K562 (cell line): ENCODE data around the gene PACSIN2. TPM values are rescaled to one million over a fixed set of nuclear protein-coding genes. Genes with fewer than 3 reads are reported as not detected.

ENCODE experiments used
- ATAC-seq: fragments of 200-7000 bp; cut with Tn5 transposase; 3 replicates; pipeline ENCODE4 v1.9.1; 2020; ENCODE audit warnings: moderate library complexity
- BruUV-seq: library from RNA; stranded (reverse); fragments of 400-500 nt; replicated peaks from 2 replicates; lab custom pipeline; 2021; lab: Mats Ljungman, UMichigan
- CTCF ChIA-PET: fragments of 300-600 bp; formaldehyde crosslinking; extraction: SDS; loops from one replicate; lab custom pipeline; 2021; ENCODE audit warnings: low intra/inter-chr PET ratio; lab: Yijun Ruan, JAX
- POLR2A ChIA-PET: fragments of 300-600, 350-650 bp; sonication (Branson Sonifier 250); formaldehyde crosslinking; extraction: SDS; loops from one replicate; lab custom pipeline; 2021; ENCODE audit warnings: antibody characterized with exemption, inconsistent platforms; lab: Yijun Ruan, JAX
- DNase-seq, 4 experiments: peaks; one replicate each; pipeline versions ENCODE4 v3.0.0 to v3.0.0-alpha.2; 2011 to 2018; ENCODE audit warnings: low spot score in 3 of 4, mixed read lengths in 3 of 4; ENCODE audit errors: extremely low read depth in 1 of 4
- FAIRE-seq: peaks from 2 replicates; lab custom pipeline; 2011; peaks lifted over from hg19 to GRCh38; lab: Jason Lieb, UNC
- H2AFZ ChIP-seq: 2 replicates; pipeline ENCODE4 v1.6.0; 2011; ENCODE audit warnings: low read depth, low read length, control low read depth, inconsistent platforms
- H3K27ac ChIP-seq: fragments of 200-600 bp; 3 replicates; pipeline ENCODE4 v1.8.0; 2011; ENCODE audit warnings: low read depth, mild to moderate bottlenecking, control low read depth, inconsistent platforms, low read length, moderate library complexity, mixed read lengths; ENCODE audit errors: extremely low read depth
- H3K27me3 ChIP-seq, 2 experiments: fragments of 300-600 bp in 1 of 2; 2 replicates in 1 of 2; 3 replicates in 1 of 2; pipeline versions ENCODE4 v1.6.0 to v1.8.0; 2011; ENCODE audit warnings: inconsistent platforms in 2 of 2, low read length in 2 of 2, mild to moderate bottlenecking in 1 of 2, mixed read lengths in 1 of 2, moderate library complexity in 1 of 2; ENCODE audit not compliant: control insufficient read depth in 2 of 2, insufficient read depth in 2 of 2
- H3K36me3 ChIP-seq: fragments of 300-600 bp; 3 replicates; pipeline ENCODE4 v1.8.0; 2011; ENCODE audit warnings: mild to moderate bottlenecking, low read length, inconsistent platforms; ENCODE audit not compliant: control insufficient read depth, insufficient read depth
- H3K4me1 ChIP-seq, 2 experiments: fragments of 200-600 bp in 1 of 2; replicated peaks in 1 of 2; 2 replicates in 1 of 2; 3 replicates in 1 of 2; pipeline versions ENCODE4 v1.5.1 to v1.8.0; 2011; ENCODE audit warnings: inconsistent platforms in 2 of 2, low read length in 2 of 2, mild to moderate bottlenecking in 1 of 2, mixed read lengths in 1 of 2, moderate library complexity in 1 of 2; ENCODE audit not compliant: control insufficient read depth in 2 of 2, insufficient read depth in 2 of 2
- H3K4me2 ChIP-seq: 2 replicates; pipeline ENCODE4 v1.6.1; 2011; ENCODE audit warnings: low read length, control low read depth, inconsistent platforms, mixed read lengths; ENCODE audit not compliant: insufficient read depth
- H3K4me3 ChIP-seq: fragments of 200-600 bp; sonication (generic), shearing (Covaris generic); 2 replicates; pipeline ENCODE4 v1.5.1; 2016; ENCODE audit warnings: control low read depth, inconsistent platforms
- H3K79me2 ChIP-seq: fragments of 200-600 bp; 3 replicates; pipeline ENCODE4 v1.8.0; 2011; ENCODE audit warnings: low read length, inconsistent platforms; ENCODE audit not compliant: control insufficient read depth, insufficient read depth
- H3K9ac ChIP-seq, 2 experiments: 2 replicates each; pipeline versions ENCODE4 v1.6.0 to v1.6.1; 2011; ENCODE audit warnings: low read depth in 2 of 2, low read length in 2 of 2, control low read depth in 1 of 2, inconsistent platforms in 1 of 2, mild to moderate bottlenecking in 1 of 2, mixed read lengths in 1 of 2; ENCODE audit not compliant: insufficient read depth in 1 of 2
- H3K9me1 ChIP-seq: one replicate; pipeline ENCODE4 v1.6.0; 2011; ENCODE audit warnings: inconsistent platforms, mild to moderate bottlenecking, low read length, moderate library complexity; ENCODE audit not compliant: control insufficient read depth, insufficient read depth
- H3K9me3 ChIP-seq: replicated peaks from 2 replicates; pipeline ENCODE4 v1.5.1; 2011; ENCODE audit warnings: low read depth, low read length, inconsistent platforms; ENCODE audit not compliant: control insufficient read depth, insufficient read depth
- H4K20me1 ChIP-seq: replicated peaks from 2 replicates; pipeline ENCODE4 v1.6.1; 2011; ENCODE audit warnings: low read length, inconsistent platforms, mixed read lengths; ENCODE audit not compliant: control insufficient read depth, insufficient read depth
- ARNT ChIP-seq, 2 experiments: fragments of 450-650 bp; IDR thresholded peaks; 2 replicates each; pipeline ENCODE4 v1.6.1; 2016; ENCODE audit warnings: mild to moderate bottlenecking in 1 of 2
- BCLAF1 ChIP-seq, 2 experiments: fragments of 450-650 bp in 1 of 2; IDR thresholded peaks; 2 replicates each; pipeline ENCODE4 v1.6.1; 2011 to 2017; ENCODE audit warnings: low read depth in 2 of 2, antibody characterized with exemption in 1 of 2, borderline replicate concordance in 1 of 2, low read length in 1 of 2, mild to moderate bottlenecking in 1 of 2, mixed read lengths in 1 of 2; ENCODE audit not compliant: control insufficient read depth in 1 of 2
- BRCA1 ChIP-seq, 2 experiments: fragments of 450-650 bp in 1 of 2; sonication (generic) in 1 of 2; formaldehyde crosslinking in 1 of 2; IDR thresholded peaks; 2 replicates each; pipeline versions ENCODE4 v1.5.0 to v1.6.1; 2017 to 2020; ENCODE audit warnings: mild to moderate bottlenecking in 1 of 2, missing genetic modification reagents in 1 of 2
- CBFA2T3 ChIP-seq: fragments of 450-650 bp; IDR thresholded peaks from 2 replicates; pipeline ENCODE4 v1.6.1; 2017
- CBX8 ChIP-seq: fragments of 200-600 bp; sonication (generic); IDR thresholded peaks from 2 replicates; pipeline ENCODE4 v1.6.1; 2012; ENCODE audit warnings: borderline replicate concordance, mixed run types, low read depth, mild to moderate bottlenecking, moderate library complexity, mixed read lengths, low read length, control low read depth, inconsistent platforms; ENCODE audit not compliant: poor library complexity, severe bottlenecking; ENCODE audit errors: extremely low read depth
- CC2D1A ChIP-seq: fragments of 450-650 bp; IDR thresholded peaks from 2 replicates; pipeline ENCODE4 v1.6.1; 2017; ENCODE audit warnings: mild to moderate bottlenecking
- FOXJ2 ChIP-seq: fragments of 200-800 bp; sonication (Bioruptor generic); IDR thresholded peaks from 2 replicates; pipeline ENCODE4 v1.6.1; 2016; ENCODE audit warnings: missing genetic modification characterization, missing compliant biosample characterization
- GABPB1 ChIP-seq: sonication (generic); formaldehyde crosslinking; IDR thresholded peaks from 2 replicates; pipeline ENCODE4 v1.8.0; 2022; ENCODE audit warnings: mild to moderate bottlenecking, missing genetic modification reagents
- HDAC1 ChIP-seq, 2 experiments: fragments of 450-650 bp; IDR thresholded peaks; 2 replicates each; pipeline ENCODE4 v1.6.1; 2016 to 2017; ENCODE audit warnings: inconsistent platforms in 1 of 2, mild to moderate bottlenecking in 1 of 2, moderate library complexity in 1 of 2
- HSF4 ChIP-seq: fragments of 250-450 bp; sonication (Bioruptor Pico); IDR thresholded peaks from 2 replicates; pipeline ENCODE4 v2.1.2; 2022; ENCODE audit warnings: mild to moderate bottlenecking, moderate library complexity, borderline replicate concordance
- MBD2 ChIP-seq: sonication (generic); IDR thresholded peaks from 2 replicates; pipeline ENCODE4 v1.6.1; 2016; ENCODE audit warnings: low read depth, borderline replicate concordance
- THRAP3 ChIP-seq: fragments of 450-650 bp; IDR thresholded peaks from 2 replicates; pipeline ENCODE4 v1.6.1; 2016; ENCODE audit warnings: mild to moderate bottlenecking, inconsistent platforms, borderline replicate concordance
- ZBTB5 ChIP-seq: fragments of 450-650 bp; IDR thresholded peaks from 2 replicates; pipeline ENCODE4 v1.6.1; 2017; ENCODE audit warnings: antibody characterized with exemption
- ZNF212 ChIP-seq: fragments of 450-650 bp; formaldehyde crosslinking; IDR thresholded peaks from 2 replicates; pipeline ENCODE4 v1.4.0; 2020; ENCODE audit warnings: mild to moderate bottlenecking
- ZNF384 ChIP-seq: IDR thresholded peaks from 2 replicates; pipeline ENCODE4 v1.6.1; 2012; ENCODE audit warnings: low read depth, low read length, improper control_type of control experiment
- WGBS: fragments of 100-300 bp; shearing (Covaris generic); methylation state at CpG from one replicate; pipeline ENCODE4 v1.1.6; 2016; ENCODE audit warnings: low coverage, mixed read lengths; ENCODE audit not compliant: insufficient coverage; ENCODE audit errors: missing lambda C conversion rate; 5-methylcytosine and 5-hydroxymethylcytosine counted together
- in situ Hi-C: fragments of 300-500 bp; cut with MboI; formaldehyde crosslinking; loops from 4 replicates; pipeline ENCODE4 v1.15.0; 2018; ENCODE audit warnings: inconsistent platforms, mixed read lengths
- intact Hi-C: fragments of 100-400 bp; cut with micrococcal nuclease; formaldehyde crosslinking; loops from 2 replicates; pipeline ENCODE4 v1.14.2; 2022
- polyA plus RNA-seq, 8 experiments: library from polyadenylated mRNA; depleted of rRNA in 4 of 8; stranded (reverse) in 5 of 8; unstranded in 3 of 8; fragments of >200 nt; fragmentation: Nextera tagmentation in 2 of 8; fragmentation: Illumina TruSeq in 1 of 8; extraction: Ambion mirVana in 2 of 8; extraction: Trizol in 1 of 8; gene quantifications; 2 replicates each; pipeline versions ENCODE4 v1.2.1 to v1.2.3, GENCODE V29; 2011 to 2014; ENCODE audit warnings: inconsistent platforms in 1 of 8, missing spikeins in 1 of 8
- total RNA-seq, 7 experiments: library from RNA; depleted of rRNA in 6 of 7; stranded (reverse); fragments of >200 nt in 6 of 7; fragmentation: Illumina TruSeq in 2 of 7; extraction: Trizol in 2 of 7; gene quantifications; 2 replicates each; pipeline versions ENCODE4 v1.2.1 to v1.2.3, GENCODE V29; 2011 to 2021; ENCODE audit warnings: low replicate concordance in 1 of 7

The PACSIN2 gene
- total and polyA plus RNA-seq, 9 of the 15 experiments (the other 6 are each of a cell fraction or from before 2014, with no cell fraction given): 0.45 to 45.1 (median 23.9) TPM

GRCh38 chr22:42881982-42882656 is 132.8 kb downstream of the PACSIN2 start:
- ATAC-seq (no peak), DNase-seq (no peak), FAIRE-seq (no peak)
- 88% methylated on average over 9 of the region's 10 CpGs for WGBS
- H3K36me3 ChIP-seq: peaks cover 51% of the 10 kb centered on the region; the same call in 2 of the 3 replicates
- ChIA-PET CTCF (no interaction called here), POLR2A (interaction anchor here (0.7 to 1.6 kb wide), 2 partner anchors 9 to 11 kb away, joined by 4 to 5 read pairs; no protein-coding TSS in a partner anchor)
- in situ Hi-C loops (no loop called here), intact Hi-C loops (no loop called here)
- no peaks in the 10 kb centered on the region; the same call in 1 of the 2 replicates for H4K20me1 ChIP-seq
- H3K9me1 ChIP-seq: no peaks in the 10 kb centered on the region
- H3K9ac ChIP-seq: no peak overlapping the region
- no TSS peak for BruUV-seq
- H2AFZ ChIP-seq: no peak overlapping the region
- H3K9me3 ChIP-seq: no peaks in the 10 kb centered on the region
- H3K4me1 ChIP-seq: no peaks in the 10 kb centered on the region
- H3K79me2 ChIP-seq: no peaks in the 10 kb centered on the region
- no peak for TF ChIP-seq BCLAF1 (IDR thresholded peaks at IDR 0.05; ENCODE audit: borderline replicate concordance in 1 of 2, control insufficient read depth in 1 of 2, low read depth in 2 of 2, low read length in 1 of 2)
- no peak for TF ChIP-seq GABPB1 (CRISPR knock-in tag)
- no peak for TF ChIP-seq CBX8
- no peak for TF ChIP-seq ZBTB5
- TF ChIP-seq THRAP3: no peak
- no peak for TF ChIP-seq FOXJ2
- no peak for TF ChIP-seq HSF4 (CRISPR knock-in tag)
- TF ChIP-seq CC2D1A: no peak
- no peak for TF ChIP-seq CBFA2T3
- no peak for TF ChIP-seq MBD2
- no peak for TF ChIP-seq ARNT (IDR thresholded peaks at IDR 0.05)
- TF ChIP-seq ZNF384: no peak
- no peak for TF ChIP-seq HDAC1 (IDR thresholded peaks at IDR 0.05)
- no peak for TF ChIP-seq ZNF212
- TF ChIP-seq BRCA1 (IDR thresholded peaks at IDR 0.05): no peak
- TF ChIP-seq BRCA1 (CRISPR knock-in tag; IDR thresholded peaks at IDR 0.05): no peak
- no peak overlapping the region for H3K4me3 ChIP-seq
- H3K27ac ChIP-seq: no peak overlapping the region
- H3K4me2 ChIP-seq: no peak overlapping the region
- no peaks in the 10 kb centered on the region for H3K27me3 ChIP-seq
